NT2/D1 (cell line): ENCODE results near the gene SBF2.

Experiments used
- DNase-seq: peaks from one replicate; pipeline ENCODE4 v3.0.0-alpha.2; 2011; ENCODE audit warnings: low read depth, low spot score
- H3K27me3 ChIP-seq: 2 replicates; pipeline ENCODE4 v1.6.0; 2011; ENCODE audit warnings: mild to moderate bottlenecking; ENCODE audit not compliant: insufficient read length, insufficient read depth
- H3K36me3 ChIP-seq: 2 replicates; pipeline ENCODE4 v1.6.1; 2011; ENCODE audit warnings: mild to moderate bottlenecking, low read length, mixed read lengths; ENCODE audit not compliant: insufficient read depth, insufficient read length
- H3K4me1 ChIP-seq: 2 replicates; pipeline ENCODE4 v1.5.1; 2011; ENCODE audit not compliant: insufficient read depth, insufficient read length
- H3K4me3 ChIP-seq: 2 replicates; pipeline ENCODE4 v1.5.1; 2011; ENCODE audit warnings: low read depth; ENCODE audit not compliant: insufficient read length
- H3K9ac ChIP-seq: 2 replicates; pipeline ENCODE4 v1.6.0; 2011; ENCODE audit warnings: low read depth; ENCODE audit not compliant: insufficient read length
- H3K9me3 ChIP-seq: 2 replicates; pipeline ENCODE4 v1.5.1; 2011; ENCODE audit warnings: mild to moderate bottlenecking, low read length; ENCODE audit not compliant: insufficient read depth
- SUZ12 ChIP-seq: IDR thresholded peaks from 2 replicates; pipeline ENCODE4 v1.6.1; 2011; ENCODE audit not compliant: insufficient read length, insufficient read depth; ENCODE audit errors: extremely low read depth
- YY1 ChIP-seq: IDR thresholded peaks from 2 replicates; pipeline ENCODE4 v1.6.1; 2011; ENCODE audit not compliant: insufficient read length, insufficient read depth
- ZNF274 ChIP-seq: IDR thresholded peaks from 2 replicates; pipeline ENCODE4 v1.6.1; 2011; ENCODE audit warnings: mild to moderate bottlenecking, low read depth, low read length

Gene SBF2

GRCh38 chr11:9757809-9758636 is 536.0 kb downstream of the SBF2 start:
- TF ChIP-seq YY1 (no peak), SUZ12 (no peak), ZNF274 (no peak)
- H3K4me1 ChIP-seq, result peaks cover 23% of the 10 kb centered on the region
- H3K36me3 ChIP-seq, result no peaks in the 10 kb centered on the region
- peak; percentile 57 for DNase-seq
- H3K9ac ChIP-seq, result peak overlapping the region; percentile 98
- H3K4me3 ChIP-seq, result peak overlapping the region; percentile 74
- no peaks in the 10 kb centered on the region for H3K27me3 ChIP-seq
- H3K9me3 ChIP-seq, result no peaks in the 10 kb centered on the region

- no peak for TF ChIP-seq ZNF274
- Histone ChIP-seq H3K9ac (no peak overlapping the region), H3K4me3 (no peak overlapping the region), H3K4me1 (peaks cover 23% of the 10 kb centered on the region), H3K36me3 (peaks cover 6% of the 10 kb centered on the region), H3K27me3 (no peaks in the 10 kb centered on the region), H3K9me3 (no peaks in the 10 kb centered on the region)
- DNase-seq, result no peak
Observed at GRCh38 chr11:9756878-9757277, 537.1 kb downstream of the SBF2 start.

GRCh38 chr11:9756461-9756860 is 537.6 kb downstream of the SBF2 start:
- Histone ChIP-seq H3K4me3 (no peak overlapping the region), H3K27me3 (no peaks in the 10 kb centered on the region), H3K36me3 (peaks cover 10% of the 10 kb centered on the region), H3K9me3 (no peaks in the 10 kb centered on the region), H3K4me1 (peaks cover 23% of the 10 kb centered on the region), H3K9ac (no peak overlapping the region)
- TF ChIP-seq ZNF274, result no peak
- no peak for TF ChIP-seq SUZ12
- TF ChIP-seq YY1, result no peak
- no peak for DNase-seq

- H3K4me1 ChIP-seq, result peaks cover 23% of the 10 kb centered on the region
- DNase-seq, result no peak
- no peaks in the 10 kb centered on the region for H3K9me3 ChIP-seq
- no peak overlapping the region for H3K4me3 ChIP-seq
- TF ChIP-seq ZNF274, result no peak
- TF ChIP-seq SUZ12, result no peak
- TF ChIP-seq YY1, result no peak
- no peaks in the 10 kb centered on the region for H3K27me3 ChIP-seq
- H3K9ac ChIP-seq, result peak overlapping the region; percentile 16
- H3K36me3 ChIP-seq, result peaks cover 15% of the 10 kb centered on the region
Observed at GRCh38 chr11:9755561-9756185, 538.3 kb downstream of the SBF2 start.

DNA sequence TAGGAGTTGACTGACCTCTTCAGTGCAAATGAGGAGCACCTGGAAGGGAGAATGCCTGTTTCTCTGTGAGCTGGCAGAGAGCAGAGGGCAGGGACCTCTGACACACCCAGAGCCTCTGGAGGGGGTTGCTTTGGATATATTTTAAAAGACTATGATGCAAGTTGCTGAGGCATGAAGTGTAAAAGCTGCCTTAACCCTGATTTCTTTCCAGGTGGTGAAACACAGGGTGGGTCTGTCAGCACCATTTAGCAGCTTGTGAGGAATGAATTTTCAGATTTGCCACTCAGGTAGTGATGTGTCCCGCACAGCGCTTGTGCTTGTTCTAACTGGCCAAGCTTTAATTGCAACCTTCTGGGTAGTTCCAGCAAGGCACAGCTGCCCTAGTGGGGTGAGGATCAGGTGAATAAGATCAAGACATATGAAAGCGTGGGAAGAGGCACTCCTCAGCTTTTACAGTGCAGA is 540.0 kb downstream of the SBF2 start:
- Histone ChIP-seq H3K9me3 (no peaks in the 10 kb centered on the region), H3K36me3 (peaks cover 27% of the 10 kb centered on the region), H3K9ac (no peak overlapping the region), H3K27me3 (no peaks in the 10 kb centered on the region), H3K4me3 (no peak overlapping the region), H3K4me1 (peaks cover 17% of the 10 kb centered on the region)
- DNase-seq, result no peak
- TF ChIP-seq ZNF274, result no peak
- no peak for TF ChIP-seq SUZ12
- TF ChIP-seq YY1, result no peak

DNA sequence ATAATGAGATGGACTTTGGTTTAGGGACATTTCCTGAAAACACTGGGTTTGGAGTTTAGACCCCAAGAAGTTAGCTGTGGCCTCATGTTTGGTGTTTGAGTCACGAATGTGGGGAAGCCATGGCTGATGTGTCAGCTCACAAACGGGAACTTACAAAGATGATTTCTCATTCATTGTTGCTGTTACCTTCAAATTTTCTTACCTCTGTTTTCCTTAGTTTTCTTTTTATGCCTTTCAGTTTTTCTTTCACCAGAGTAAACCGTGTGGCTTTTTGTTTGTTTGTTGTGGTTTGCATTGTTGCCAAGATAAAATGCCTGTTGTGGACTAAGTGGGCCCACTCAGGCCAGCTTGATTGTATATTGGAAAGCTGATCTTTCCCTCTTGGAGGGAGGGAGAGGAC is 541.0 kb downstream of the SBF2 start:
- Histone ChIP-seq H3K4me1 (peaks cover 17% of the 10 kb centered on the region), H3K9ac (no peak overlapping the region), H3K27me3 (no peaks in the 10 kb centered on the region), H3K9me3 (no peaks in the 10 kb centered on the region), H3K4me3 (no peak overlapping the region), H3K36me3 (peaks cover 37% of the 10 kb centered on the region)
- TF ChIP-seq ZNF274 (no peak), SUZ12 (no peak), YY1 (no peak)
- DNase-seq, result no peak

DNA sequence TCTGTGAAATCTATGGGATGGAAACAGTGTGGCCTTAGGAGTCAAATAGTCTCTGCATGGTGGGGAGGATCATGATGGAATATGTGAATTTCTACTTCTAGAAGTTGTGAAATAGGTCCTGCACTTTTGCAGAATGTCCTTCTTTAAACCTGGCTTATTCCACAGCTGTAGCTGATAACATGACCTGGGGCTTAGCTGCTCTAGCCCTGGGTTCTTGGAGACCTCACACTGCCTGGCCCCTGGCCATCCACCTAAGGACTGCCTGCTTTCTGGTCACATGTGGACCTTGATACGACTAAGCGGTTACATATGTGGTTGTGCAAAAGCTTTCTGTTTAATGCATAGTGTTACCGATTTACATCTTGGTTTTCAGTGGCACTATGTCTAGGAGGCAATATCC is 541.9 kb downstream of the SBF2 start:
- H3K36me3 ChIP-seq, result peaks cover 46% of the 10 kb centered on the region
- no peak overlapping the region for H3K9ac ChIP-seq
- no peak overlapping the region for H3K4me3 ChIP-seq
- H3K27me3 ChIP-seq, result no peaks in the 10 kb centered on the region
- no peaks in the 10 kb centered on the region for H3K9me3 ChIP-seq
- peaks cover 17% of the 10 kb centered on the region for H3K4me1 ChIP-seq
- TF ChIP-seq ZNF274, result no peak
- TF ChIP-seq SUZ12, result no peak
- TF ChIP-seq YY1, result no peak
- DNase-seq, result no peak
